Measurements from ENCODE around the gene TRMT61A. TPM values are rescaled to one million over a fixed set of nuclear protein-coding genes. Genes with fewer than 3 reads are reported as not detected.

TRMT61A gene
- total and polyA plus RNA-seq, 10 of the 15 experiments (the other 5 are each of a cell fraction or from before 2014, with no cell fraction given) = 0.11 to 21.9 (median 11.4) TPM

GRCh38 chr14:103563226-103563620, 34.2 kb downstream of the TRMT61A start (continued):
- TF ChIP-seq ZBTB40 (IDR thresholded peaks at IDR 0.05; ENCODE audit: borderline replicate concordance) = no peak
- no peak for TF ChIP-seq KAT2A (conservative IDR thresholded peaks at IDR 0.05; ENCODE audit: control insufficient read depth, low read depth, low read length)
- no peak for TF ChIP-seq MXI1 (IDR thresholded peaks at IDR 0.05; ENCODE audit: low read depth, low read length)
- TF ChIP-seq KDM1A (IDR thresholded peaks at IDR 0.05; ENCODE audit: borderline replicate concordance) = no peak
- no peak for TF ChIP-seq CBX5 (IDR thresholded peaks at IDR 0.05; ENCODE audit: low read depth)
- TF ChIP-seq, protein P1, sequence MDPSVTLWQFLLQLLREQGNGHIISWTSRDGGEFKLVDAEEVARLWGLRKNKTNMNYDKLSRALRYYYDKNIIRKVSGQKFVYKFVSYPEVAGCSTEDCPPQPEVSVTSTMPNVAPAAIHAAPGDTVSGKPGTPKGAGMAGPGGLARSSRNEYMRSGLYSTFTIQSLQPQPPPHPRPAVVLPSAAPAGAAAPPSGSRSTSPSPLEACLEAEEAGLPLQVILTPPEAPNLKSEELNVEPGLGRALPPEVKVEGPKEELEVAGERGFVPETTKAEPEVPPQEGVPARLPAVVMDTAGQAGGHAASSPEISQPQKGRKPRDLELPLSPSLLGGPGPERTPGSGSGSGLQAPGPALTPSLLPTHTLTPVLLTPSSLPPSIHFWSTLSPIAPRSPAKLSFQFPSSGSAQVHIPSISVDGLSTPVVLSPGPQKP (IDR thresholded peaks at IDR 0.05; ENCODE audit: low read depth, low read length) = no peak
- no peak for TF ChIP-seq BCL3 (IDR thresholded peaks at IDR 0.05; ENCODE audit: borderline replicate concordance, insufficient read depth, low read depth, low read length, poor library complexity, severe bottlenecking)
- TF ChIP-seq, protein P2, sequence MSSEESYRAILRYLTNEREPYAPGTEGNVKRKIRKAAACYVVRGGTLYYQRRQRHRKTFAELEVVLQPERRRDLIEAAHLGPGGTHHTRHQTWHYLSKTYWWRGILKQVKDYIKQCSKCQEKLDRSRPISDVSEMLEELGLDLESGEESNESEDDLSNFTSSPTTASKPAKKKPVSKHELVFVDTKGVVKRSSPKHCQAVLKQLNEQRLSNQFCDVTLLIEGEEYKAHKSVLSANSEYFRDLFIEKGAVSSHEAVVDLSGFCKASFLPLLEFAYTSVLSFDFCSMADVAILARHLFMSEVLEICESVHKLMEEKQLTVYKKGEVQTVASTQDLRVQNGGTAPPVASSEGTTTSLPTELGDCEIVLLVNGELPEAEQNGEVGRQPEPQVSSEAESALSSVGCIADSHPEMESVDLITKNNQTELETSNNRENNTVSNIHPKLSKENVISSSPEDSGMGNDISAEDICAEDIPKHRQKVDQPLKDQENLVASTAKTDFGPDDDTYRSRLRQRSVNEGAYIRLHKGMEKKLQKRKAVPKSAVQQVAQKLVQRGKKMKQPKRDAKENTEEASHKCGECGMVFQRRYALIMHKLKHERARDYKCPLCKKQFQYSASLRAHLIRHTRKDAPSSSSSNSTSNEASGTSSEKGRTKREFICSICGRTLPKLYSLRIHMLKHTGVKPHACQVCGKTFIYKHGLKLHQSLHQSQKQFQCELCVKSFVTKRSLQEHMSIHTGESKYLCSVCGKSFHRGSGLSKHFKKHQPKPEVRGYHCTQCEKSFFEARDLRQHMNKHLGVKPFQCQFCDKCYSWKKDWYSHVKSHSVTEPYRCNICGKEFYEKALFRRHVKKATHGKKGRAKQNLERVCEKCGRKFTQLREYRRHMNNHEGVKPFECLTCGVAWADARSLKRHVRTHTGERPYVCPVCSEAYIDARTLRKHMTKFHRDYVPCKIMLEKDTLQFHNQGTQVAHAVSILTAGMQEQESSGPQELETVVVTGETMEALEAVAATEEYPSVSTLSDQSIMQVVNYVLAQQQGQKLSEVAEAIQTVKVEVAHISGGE (CRISPR knock-in tag; IDR thresholded peaks at IDR 0.05) = no peak
- TF ChIP-seq, protein P3, sequence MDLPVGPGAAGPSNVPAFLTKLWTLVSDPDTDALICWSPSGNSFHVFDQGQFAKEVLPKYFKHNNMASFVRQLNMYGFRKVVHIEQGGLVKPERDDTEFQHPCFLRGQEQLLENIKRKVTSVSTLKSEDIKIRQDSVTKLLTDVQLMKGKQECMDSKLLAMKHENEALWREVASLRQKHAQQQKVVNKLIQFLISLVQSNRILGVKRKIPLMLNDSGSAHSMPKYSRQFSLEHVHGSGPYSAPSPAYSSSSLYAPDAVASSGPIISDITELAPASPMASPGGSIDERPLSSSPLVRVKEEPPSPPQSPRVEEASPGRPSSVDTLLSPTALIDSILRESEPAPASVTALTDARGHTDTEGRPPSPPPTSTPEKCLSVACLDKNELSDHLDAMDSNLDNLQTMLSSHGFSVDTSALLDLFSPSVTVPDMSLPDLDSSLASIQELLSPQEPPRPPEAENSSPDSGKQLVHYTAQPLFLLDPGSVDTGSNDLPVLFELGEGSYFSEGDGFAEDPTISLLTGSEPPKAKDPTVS (IDR thresholded peaks at IDR 0.05; ENCODE audit: low read depth, low read length) = no peak
- no peak for TF ChIP-seq CREB1 (IDR thresholded peaks at IDR 0.05; ENCODE audit: low read depth)
- no peak for TF ChIP-seq PAX5 (IDR thresholded peaks at IDR 0.05; ENCODE audit: borderline replicate concordance, low read depth, low read length)
